ENCODE measurements around the gene IL22RA2. TPM values are rescaled to one million over a fixed set of nuclear protein-coding genes. Genes with fewer than 3 reads are reported as not detected.

Gene IL22RA2
- total RNA-seq, 1 experiment from 2014 or later = not detected

GRCh38 chr6:137197684-137198645 lies 24.5 kb upstream of the IL22RA2 start:
- ATAC-seq = no peak
- no peak for DNase-seq (ENCODE audit: low spot score)
- no peak for TF ChIP-seq SOX15 (CRISPR knock-in tag; IDR thresholded peaks at IDR 0.05)
- TF ChIP-seq ARID4B (CRISPR knock-in tag; IDR thresholded peaks at IDR 0.05; ENCODE audit: borderline replicate concordance) = no peak
- no peak for TF ChIP-seq IRF2 (CRISPR knock-in tag; IDR thresholded peaks at IDR 0.05; ENCODE audit: borderline replicate concordance, low read depth)
- no peak for TF ChIP-seq ATF6 (CRISPR knock-in tag; IDR thresholded peaks at IDR 0.05)
- no peak for TF ChIP-seq HMGA2 (CRISPR knock-in tag; IDR thresholded peaks at IDR 0.05)
- no peak for TF ChIP-seq ZNF532 (CRISPR knock-in tag; IDR thresholded peaks at IDR 0.05; ENCODE audit: borderline replicate concordance)
- TF ChIP-seq, protein P1, sequence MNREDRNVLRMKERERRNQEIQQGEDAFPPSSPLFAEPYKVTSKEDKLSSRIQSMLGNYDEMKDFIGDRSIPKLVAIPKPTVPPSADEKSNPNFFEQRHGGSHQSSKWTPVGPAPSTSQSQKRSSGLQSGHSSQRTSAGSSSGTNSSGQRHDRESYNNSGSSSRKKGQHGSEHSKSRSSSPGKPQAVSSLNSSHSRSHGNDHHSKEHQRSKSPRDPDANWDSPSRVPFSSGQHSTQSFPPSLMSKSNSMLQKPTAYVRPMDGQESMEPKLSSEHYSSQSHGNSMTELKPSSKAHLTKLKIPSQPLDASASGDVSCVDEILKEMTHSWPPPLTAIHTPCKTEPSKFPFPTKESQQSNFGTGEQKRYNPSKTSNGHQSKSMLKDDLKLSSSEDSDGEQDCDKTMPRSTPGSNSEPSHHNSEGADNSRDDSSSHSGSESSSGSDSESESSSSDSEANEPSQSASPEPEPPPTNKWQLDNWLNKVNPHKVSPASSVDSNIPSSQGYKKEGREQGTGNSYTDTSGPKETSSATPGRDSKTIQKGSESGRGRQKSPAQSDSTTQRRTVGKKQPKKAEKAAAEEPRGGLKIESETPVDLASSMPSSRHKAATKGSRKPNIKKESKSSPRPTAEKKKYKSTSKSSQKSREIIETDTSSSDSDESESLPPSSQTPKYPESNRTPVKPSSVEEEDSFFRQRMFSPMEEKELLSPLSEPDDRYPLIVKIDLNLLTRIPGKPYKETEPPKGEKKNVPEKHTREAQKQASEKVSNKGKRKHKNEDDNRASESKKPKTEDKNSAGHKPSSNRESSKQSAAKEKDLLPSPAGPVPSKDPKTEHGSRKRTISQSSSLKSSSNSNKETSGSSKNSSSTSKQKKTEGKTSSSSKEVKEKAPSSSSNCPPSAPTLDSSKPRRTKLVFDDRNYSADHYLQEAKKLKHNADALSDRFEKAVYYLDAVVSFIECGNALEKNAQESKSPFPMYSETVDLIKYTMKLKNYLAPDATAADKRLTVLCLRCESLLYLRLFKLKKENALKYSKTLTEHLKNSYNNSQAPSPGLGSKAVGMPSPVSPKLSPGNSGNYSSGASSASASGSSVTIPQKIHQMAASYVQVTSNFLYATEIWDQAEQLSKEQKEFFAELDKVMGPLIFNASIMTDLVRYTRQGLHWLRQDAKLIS (CRISPR knock-in tag; IDR thresholded peaks at IDR 0.05; ENCODE audit: borderline replicate concordance) = no peak
- no peak for TF ChIP-seq E2F4 (CRISPR knock-in tag; IDR thresholded peaks at IDR 0.05; ENCODE audit: borderline replicate concordance, low read depth)
- TF ChIP-seq, protein P2, sequence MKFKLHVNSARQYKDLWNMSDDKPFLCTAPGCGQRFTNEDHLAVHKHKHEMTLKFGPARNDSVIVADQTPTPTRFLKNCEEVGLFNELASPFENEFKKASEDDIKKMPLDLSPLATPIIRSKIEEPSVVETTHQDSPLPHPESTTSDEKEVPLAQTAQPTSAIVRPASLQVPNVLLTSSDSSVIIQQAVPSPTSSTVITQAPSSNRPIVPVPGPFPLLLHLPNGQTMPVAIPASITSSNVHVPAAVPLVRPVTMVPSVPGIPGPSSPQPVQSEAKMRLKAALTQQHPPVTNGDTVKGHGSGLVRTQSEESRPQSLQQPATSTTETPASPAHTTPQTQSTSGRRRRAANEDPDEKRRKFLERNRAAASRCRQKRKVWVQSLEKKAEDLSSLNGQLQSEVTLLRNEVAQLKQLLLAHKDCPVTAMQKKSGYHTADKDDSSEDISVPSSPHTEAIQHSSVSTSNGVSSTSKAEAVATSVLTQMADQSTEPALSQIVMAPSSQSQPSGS (CRISPR knock-in tag; IDR thresholded peaks at IDR 0.05; ENCODE audit: borderline replicate concordance, low read depth) = no peak
- TF ChIP-seq ZNF281 (CRISPR knock-in tag; IDR thresholded peaks at IDR 0.05) = no peak
- no peak overlapping the region for H3K4me3 Mint-ChIP-seq
- H3K9me3 Mint-ChIP-seq = peaks cover 22% of the 10 kb centered on the region
- H3K4me1 Mint-ChIP-seq = no peaks in the 10 kb centered on the region
- ChIA-PET POLR2A (no interaction called here), CTCF (interaction anchor here (0.6 kb wide), 1 partner anchor 1282 kb away, joined by 3 read pairs; no protein-coding TSS in a partner anchor)
- no peaks in the 10 kb centered on the region for H3K27me3 Mint-ChIP-seq (ENCODE audit: low read depth)
- peaks cover 32% of the 10 kb centered on the region for H3K36me3 Mint-ChIP-seq
- no peak overlapping the region for H3K27ac Mint-ChIP-seq

Data from WTC11 (cell line).